H1 (cell line): ENCODE measurements around the gene LIG1. TPM values are rescaled to one million over a fixed set of nuclear protein-coding genes. Genes with fewer than 3 reads are reported as not detected.

Experiments
- MAFK ChIP-seq: IDR thresholded peaks from 2 replicates; pipeline ENCODE4 v1.6.1; 2012; ENCODE audit warnings: low read depth, mild to moderate bottlenecking, improper control_type of control experiment, low read length
- polyA plus RNA-seq, 7 experiments: library from polyadenylated mRNA; depleted of rRNA in 3 of 7; stranded (reverse) in 5 of 7; unstranded in 2 of 7; fragments of >200 nt in 5 of 7; fragments of 200-250 nt in 2 of 7; gene quantifications; 1 replicate in 5 of 7; 2 replicates in 1 of 7; 4 replicates in 1 of 7; pipeline versions ENCODE4 v1.2.1 to v1.2.3, GENCODE V29; 2011 to 2013; ENCODE audit warnings: missing spikeins in 2 of 7, mixed read lengths in 2 of 7
- total RNA-seq: library from RNA; stranded (reverse); fragmentation: NEBNext Ultra II Directional; extraction: Animal tissue kit (Norgen Biotek cat#: 25700); gene quantifications from 2 replicates; pipeline ENCODE4 v1.2.1, GENCODE V29; 2021
- TF ChIP-seq, protein P1 (sequence below), 3 experiments: IDR thresholded peaks; 1 replicate in 2 of 3; 2 replicates in 1 of 3; pipeline versions ENCODE4 v1.5.1 to v1.6.1; 2011; ENCODE audit warnings: low read length in 3 of 3, mild to moderate bottlenecking in 3 of 3, inconsistent platforms in 2 of 3, low read depth in 1 of 3, moderate library complexity in 1 of 3; ENCODE audit not compliant: insufficient read depth in 1 of 3; ENCODE audit errors: control extremely low read depth in 1 of 3
- TF ChIP-seq, protein P2 (sequence below): IDR thresholded peaks from 2 replicates; pipeline ENCODE4 v1.6.1; 2012; ENCODE audit warnings: inconsistent platforms

LIG1 gene
- total and polyA plus RNA-seq, 2 of the 8 experiments (the other 6 are each of a cell fraction or from before 2014, with no cell fraction given) = 67.6 to 113 TPM

DNA sequence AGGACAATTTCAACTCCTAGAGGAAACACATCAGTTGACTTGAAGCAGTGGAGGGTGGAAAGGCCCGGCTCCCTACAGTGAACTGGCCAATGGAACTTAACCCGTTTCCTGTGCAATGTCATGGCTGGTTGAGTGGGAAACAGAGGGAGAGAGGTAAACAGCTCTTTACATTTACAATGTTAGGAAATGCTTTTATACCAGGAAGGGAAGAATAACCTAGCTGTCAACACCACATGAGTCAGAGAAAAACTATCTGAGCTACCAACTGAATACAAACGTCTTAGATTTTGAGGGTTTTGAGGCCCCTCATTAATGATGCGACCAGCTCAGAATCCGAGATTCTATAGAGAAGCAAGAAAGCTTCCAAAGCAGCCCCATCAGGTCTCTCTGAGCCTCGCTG lies 48.9 kb upstream of the LIG1 start (continued):
- TF ChIP-seq, protein P1, sequence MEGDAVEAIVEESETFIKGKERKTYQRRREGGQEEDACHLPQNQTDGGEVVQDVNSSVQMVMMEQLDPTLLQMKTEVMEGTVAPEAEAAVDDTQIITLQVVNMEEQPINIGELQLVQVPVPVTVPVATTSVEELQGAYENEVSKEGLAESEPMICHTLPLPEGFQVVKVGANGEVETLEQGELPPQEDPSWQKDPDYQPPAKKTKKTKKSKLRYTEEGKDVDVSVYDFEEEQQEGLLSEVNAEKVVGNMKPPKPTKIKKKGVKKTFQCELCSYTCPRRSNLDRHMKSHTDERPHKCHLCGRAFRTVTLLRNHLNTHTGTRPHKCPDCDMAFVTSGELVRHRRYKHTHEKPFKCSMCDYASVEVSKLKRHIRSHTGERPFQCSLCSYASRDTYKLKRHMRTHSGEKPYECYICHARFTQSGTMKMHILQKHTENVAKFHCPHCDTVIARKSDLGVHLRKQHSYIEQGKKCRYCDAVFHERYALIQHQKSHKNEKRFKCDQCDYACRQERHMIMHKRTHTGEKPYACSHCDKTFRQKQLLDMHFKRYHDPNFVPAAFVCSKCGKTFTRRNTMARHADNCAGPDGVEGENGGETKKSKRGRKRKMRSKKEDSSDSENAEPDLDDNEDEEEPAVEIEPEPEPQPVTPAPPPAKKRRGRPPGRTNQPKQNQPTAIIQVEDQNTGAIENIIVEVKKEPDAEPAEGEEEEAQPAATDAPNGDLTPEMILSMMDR (IDR thresholded peaks at IDR 0.05; ENCODE audit: control extremely low read depth in 1 of 3, insufficient read depth in 1 of 3, low read depth in 1 of 3, low read length in 3 of 3) = no peak
- no peak for TF ChIP-seq MAFK
- TF ChIP-seq, protein P2, sequence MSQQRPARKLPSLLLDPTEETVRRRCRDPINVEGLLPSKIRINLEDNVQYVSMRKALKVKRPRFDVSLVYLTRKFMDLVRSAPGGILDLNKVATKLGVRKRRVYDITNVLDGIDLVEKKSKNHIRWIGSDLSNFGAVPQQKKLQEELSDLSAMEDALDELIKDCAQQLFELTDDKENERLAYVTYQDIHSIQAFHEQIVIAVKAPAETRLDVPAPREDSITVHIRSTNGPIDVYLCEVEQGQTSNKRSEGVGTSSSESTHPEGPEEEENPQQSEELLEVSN = no peak
